A673 (cell line): ENCODE measurements around the gene CERS5.

ENCODE experiments used
- EZH2 ChIP-seq: fragments of 200-600 bp; sonication (generic); IDR thresholded peaks from 2 replicates; pipeline ENCODE4 v1.6.1; 2017; ENCODE audit warnings: borderline replicate concordance, low read depth, mild to moderate bottlenecking, mixed read lengths, antibody characterized with exemption, low read length; ENCODE audit not compliant: poor library complexity, severe bottlenecking
- TF ChIP-seq, protein P1 (sequence below): fragments of 300-800, 200-600 bp; sonication (generic); conservative IDR thresholded peaks from 2 replicates; pipeline ENCODE4 v1.5.1; 2017; ENCODE audit warnings: low read depth, mild to moderate bottlenecking, antibody characterized with exemption, low read length, moderate library complexity, mixed read lengths

DNA sequence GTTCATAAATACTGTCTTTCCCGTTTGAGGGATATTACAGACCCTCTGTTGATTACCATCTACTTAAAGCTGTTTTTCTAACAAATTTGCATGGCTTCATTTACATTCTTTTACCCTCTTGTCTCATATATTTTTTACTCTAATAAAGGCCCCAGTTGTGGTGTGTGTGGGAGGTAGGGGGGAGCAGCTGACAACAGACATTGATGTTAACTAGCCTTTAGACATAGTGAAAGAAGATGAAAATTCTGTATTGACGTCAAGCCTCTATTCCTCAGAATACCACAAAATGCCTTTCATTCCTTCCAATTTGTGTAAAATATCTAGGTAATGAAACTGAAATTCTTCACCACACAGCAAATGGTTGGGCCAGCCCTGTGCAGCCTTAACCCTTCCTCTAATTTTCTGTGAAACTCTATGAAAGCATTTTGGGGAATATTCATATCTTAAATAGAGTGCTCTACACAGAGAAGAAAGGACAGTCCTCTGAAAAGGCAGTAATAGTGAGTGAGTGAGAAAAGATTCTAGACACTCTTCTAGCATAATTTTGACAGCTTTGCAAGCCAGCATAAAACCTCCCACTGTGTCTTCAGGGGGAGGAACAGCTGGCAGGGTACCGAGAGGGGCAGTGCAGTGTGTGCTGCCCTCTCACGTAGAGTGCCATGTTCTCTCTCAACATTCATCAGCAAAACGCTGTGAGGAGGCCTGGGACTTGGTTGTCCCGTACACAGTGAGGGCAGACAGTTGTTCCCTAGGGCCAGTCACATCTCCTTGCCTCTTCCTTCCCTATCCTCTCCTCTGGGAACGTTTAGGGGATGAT is 20.1 kb upstream of the CERS5 start:
- TF ChIP-seq, protein P1, sequence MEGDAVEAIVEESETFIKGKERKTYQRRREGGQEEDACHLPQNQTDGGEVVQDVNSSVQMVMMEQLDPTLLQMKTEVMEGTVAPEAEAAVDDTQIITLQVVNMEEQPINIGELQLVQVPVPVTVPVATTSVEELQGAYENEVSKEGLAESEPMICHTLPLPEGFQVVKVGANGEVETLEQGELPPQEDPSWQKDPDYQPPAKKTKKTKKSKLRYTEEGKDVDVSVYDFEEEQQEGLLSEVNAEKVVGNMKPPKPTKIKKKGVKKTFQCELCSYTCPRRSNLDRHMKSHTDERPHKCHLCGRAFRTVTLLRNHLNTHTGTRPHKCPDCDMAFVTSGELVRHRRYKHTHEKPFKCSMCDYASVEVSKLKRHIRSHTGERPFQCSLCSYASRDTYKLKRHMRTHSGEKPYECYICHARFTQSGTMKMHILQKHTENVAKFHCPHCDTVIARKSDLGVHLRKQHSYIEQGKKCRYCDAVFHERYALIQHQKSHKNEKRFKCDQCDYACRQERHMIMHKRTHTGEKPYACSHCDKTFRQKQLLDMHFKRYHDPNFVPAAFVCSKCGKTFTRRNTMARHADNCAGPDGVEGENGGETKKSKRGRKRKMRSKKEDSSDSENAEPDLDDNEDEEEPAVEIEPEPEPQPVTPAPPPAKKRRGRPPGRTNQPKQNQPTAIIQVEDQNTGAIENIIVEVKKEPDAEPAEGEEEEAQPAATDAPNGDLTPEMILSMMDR = 0 out of 2 replicates have a peak, but pooled peaks have one; percentile 15
- TF ChIP-seq EZH2 = no peak
